PC-9 (cell line): ENCODE data around the gene CACNA1I. TPM values are rescaled to one million over a fixed set of nuclear protein-coding genes. Genes with fewer than 3 reads are reported as not detected.

ENCODE experiments used
- BruUV-seq: library from RNA; stranded (reverse); fragments of 400-500 nt; replicated peaks from 2 replicates; lab custom pipeline; 2021; lab: Mats Ljungman, UMichigan
- CTCF ChIA-PET: fragments of 300-600 bp; sonication (Branson Sonifier 250); formaldehyde crosslinking; loops from one replicate; lab custom pipeline; 2022; ENCODE audit warnings: antibody characterized with exemption; lab: Charles Lee
- POLR2A ChIA-PET: fragments of 300-600 bp; sonication (Branson Sonifier 250); formaldehyde crosslinking; loops from one replicate; lab custom pipeline; 2022; ENCODE audit warnings: antibody characterized with exemption; ENCODE audit not compliant: unreplicated experiment; lab: Charles Lee
- DNase-seq, 2 experiments: peaks; one replicate each; pipeline versions ENCODE4 v3.0.0 to v3.0.0-alpha.2; 2015 to 2022; ENCODE audit warnings: mixed read lengths in 1 of 2
- H2AFZ ChIP-seq: fragments of 200-600 bp; sonication (generic); 2 replicates; pipeline ENCODE4 v1.8.1; 2017; ENCODE audit warnings: antibody characterized with exemption
- H3F3A ChIP-seq: fragments of 200-600 bp; sonication (generic); 2 replicates; pipeline ENCODE4 v1.8.1; 2017; ENCODE audit warnings: antibody characterized with exemption, mild to moderate bottlenecking, low read depth; ENCODE audit not compliant: insufficient read depth
- H3K27ac ChIP-seq: fragments of 200-600 bp; sonication (generic); 2 replicates; pipeline ENCODE4 v1.6.1; 2016; ENCODE audit warnings: mixed run types
- H3K27me3 ChIP-seq: fragments of 200-600 bp; sonication (generic); 2 replicates; pipeline ENCODE4 v1.6.1; 2016; ENCODE audit warnings: low read depth, mixed run types; ENCODE audit not compliant: insufficient read depth
- H3K36me3 ChIP-seq: fragments of 200-600 bp; sonication (generic); 2 replicates; pipeline ENCODE4 v1.6.1; 2016; ENCODE audit warnings: low read depth, mixed run types
- H3K4me1 ChIP-seq: fragments of 200-600 bp; sonication (generic); replicated peaks from 2 replicates; pipeline ENCODE4 v1.6.1; 2016; ENCODE audit warnings: mixed run types; ENCODE audit not compliant: insufficient read depth
- H3K4me2 ChIP-seq: fragments of 200-600 bp; sonication (generic); 2 replicates; pipeline ENCODE4 v1.6.1; 2017; ENCODE audit warnings: mixed run types
- H3K4me3 ChIP-seq: fragments of 200-600 bp; sonication (generic); 2 replicates; pipeline ENCODE4 v1.6.1; 2016; ENCODE audit warnings: mixed run types
- H3K79me2 ChIP-seq: fragments of 200-600 bp; sonication (generic); 2 replicates; pipeline ENCODE4 v1.6.1; 2017; ENCODE audit warnings: low read depth, mixed run types
- H3K9me2 ChIP-seq: fragments of 200-600 bp; sonication (generic); 2 replicates; pipeline ENCODE4 v1.8.1; 2017; ENCODE audit warnings: mild to moderate bottlenecking; ENCODE audit not compliant: insufficient read depth
- H3K9me3 ChIP-seq: fragments of 200-600 bp; sonication (generic); 2 replicates; pipeline ENCODE4 v1.8.1; 2016; ENCODE audit warnings: low read depth; ENCODE audit not compliant: insufficient read depth
- H4K20me1 ChIP-seq: fragments of 200-600 bp; sonication (generic); 2 replicates; pipeline ENCODE4 v1.8.1; 2017; ENCODE audit not compliant: insufficient read depth
- CTCF ChIP-seq: fragments of 200-600 bp; sonication (generic); conservative IDR thresholded peaks from 2 replicates; pipeline ENCODE4 v1.6.1; 2017; ENCODE audit warnings: mixed run types, antibody characterized with exemption, mild to moderate bottlenecking, moderate library complexity
- EZH2 ChIP-seq: fragments of 200-600 bp; sonication (generic); IDR thresholded peaks from 2 replicates; pipeline ENCODE4 v1.8.0; 2017; ENCODE audit warnings: antibody characterized with exemption, low read depth
- intact Hi-C: fragments of 100-400 bp; cut with micrococcal nuclease; formaldehyde crosslinking; loops from one replicate; pipeline ENCODE4 v1.10.0; 2022; ENCODE audit not compliant: unreplicated experiment
- total RNA-seq: library from RNA; stranded (reverse); gene quantifications from 2 replicates; pipeline ENCODE4 v1.2.3, GENCODE V29; 2021

The CACNA1I gene
- total RNA-seq, 1 experiment from 2014 or later = 2.8 TPM

- peaks cover 10% of the 10 kb centered on the region; the same call in 1 of the 2 replicates for H3K27me3 ChIP-seq
- intact Hi-C loops = no loop called here
- POLR2A ChIA-PET = interaction anchor here (0.5 kb wide), 1 partner anchor 10 kb away, joined by 5 read pairs; no protein-coding TSS in a partner anchor
- TF ChIP-seq EZH2 (no peak), CTCF (no peak)
- H3K27ac ChIP-seq = no peak overlapping the region
- 0 out of 2 replicates have a peak, but pooled peaks cover 4% of the 10 kb centered on the region for H3K4me1 ChIP-seq
- no peaks in the 10 kb centered on the region for H4K20me1 ChIP-seq
- no peaks in the 10 kb centered on the region for H3K79me2 ChIP-seq
- no peak for DNase-seq
- no peaks in the 10 kb centered on the region for H3F3A ChIP-seq
- no peaks in the 10 kb centered on the region for H3K36me3 ChIP-seq
- no peak overlapping the region for H3K4me2 ChIP-seq
- H3K4me3 ChIP-seq = no peak overlapping the region
- H3K9me2 ChIP-seq = no peaks in the 10 kb centered on the region
- CTCF ChIA-PET = no interaction called here
- no TSS peak for BruUV-seq
- H2AFZ ChIP-seq = no peak overlapping the region
- H3K9me3 ChIP-seq = no peaks in the 10 kb centered on the region
Measured at GRCh38 chr22:39685336-39686177, 115.0 kb downstream of the CACNA1I start.

GRCh38 chr22:39686178-39686620 lies 115.6 kb downstream of the CACNA1I start:
- Histone ChIP-seq H3F3A (no peaks in the 10 kb centered on the region), H3K27ac (no peak overlapping the region), H3K4me1 (0 out of 2 replicates have a peak, but pooled peaks cover 4% of the 10 kb centered on the region), H3K4me2 (no peak overlapping the region), H3K9me2 (no peaks in the 10 kb centered on the region), H3K4me3 (no peak overlapping the region), H3K36me3 (no peaks in the 10 kb centered on the region), H3K9me3 (no peaks in the 10 kb centered on the region), H4K20me1 (no peaks in the 10 kb centered on the region), H3K79me2 (no peaks in the 10 kb centered on the region), H3K27me3 (peaks cover 17% of the 10 kb centered on the region), H2AFZ (no peak overlapping the region)
- TF ChIP-seq CTCF = no peak
- TF ChIP-seq EZH2 = no peak
- DNase-seq = no peak
- ChIA-PET POLR2A (no interaction called here), CTCF (no interaction called here)
- no TSS peak for BruUV-seq
- intact Hi-C loops = no loop called here

DNA sequence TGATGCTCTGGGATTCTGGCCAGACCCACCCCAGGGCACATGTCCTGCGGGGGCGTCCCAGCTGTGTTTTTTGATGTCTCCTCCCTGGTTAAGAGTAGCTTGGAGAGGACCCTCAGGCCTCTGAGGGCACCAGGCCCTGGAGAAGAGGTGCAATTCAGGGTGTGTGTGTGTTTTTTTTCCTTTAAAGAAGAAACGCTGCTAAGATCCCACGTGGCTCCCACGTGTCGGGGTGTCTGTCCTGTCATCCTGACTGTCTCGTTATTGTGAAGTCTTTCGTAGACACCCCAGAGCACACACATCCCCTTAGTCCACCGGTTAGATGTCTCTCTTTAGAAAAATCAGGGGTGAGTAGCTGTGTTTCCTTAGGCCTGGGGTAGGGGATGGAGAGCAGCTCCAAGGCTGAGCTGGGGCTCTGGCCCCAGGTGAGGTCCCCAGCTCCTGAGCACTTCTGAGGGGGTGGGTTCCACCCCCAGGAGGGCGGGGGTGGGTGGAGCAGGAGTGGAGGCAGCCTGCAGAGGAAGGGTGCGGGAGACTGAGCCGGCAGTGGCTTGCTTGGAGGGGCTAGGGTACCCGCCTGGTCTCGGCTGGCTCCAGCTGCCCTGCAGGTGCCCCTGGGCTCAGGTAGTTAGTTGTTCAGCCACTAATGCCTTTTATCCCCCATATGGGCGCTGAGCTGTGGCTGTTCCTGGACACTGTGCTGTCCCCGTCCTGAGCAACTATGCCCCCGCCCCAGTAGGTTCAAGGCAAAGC lies 116.4 kb downstream of the CACNA1I start:
- Histone ChIP-seq H3K4me1 (0 out of 2 replicates have a peak, but pooled peaks cover 4% of the 10 kb centered on the region), H3K36me3 (no peaks in the 10 kb centered on the region), H4K20me1 (no peaks in the 10 kb centered on the region), H3K27me3 (peaks cover 24% of the 10 kb centered on the region), H3K4me3 (no peak overlapping the region), H3K9me2 (no peaks in the 10 kb centered on the region), H3F3A (no peaks in the 10 kb centered on the region), H3K27ac (no peak overlapping the region), H3K79me2 (no peaks in the 10 kb centered on the region), H3K9me3 (no peaks in the 10 kb centered on the region), H2AFZ (no peak overlapping the region), H3K4me2 (no peak overlapping the region)
- intact Hi-C loops = no loop called here
- no peak for DNase-seq
- no peak for TF ChIP-seq EZH2
- TF ChIP-seq CTCF = no peak
- ChIA-PET POLR2A (no interaction called here), CTCF (interaction anchor here (0.6 kb wide), 1 partner anchor 37 kb away, joined by 5 read pairs; no protein-coding TSS in a partner anchor)
- BruUV-seq = no TSS peak
